ENCODE results near the gene MRPL51. TPM values are rescaled to one million over a fixed set of nuclear protein-coding genes. Genes with fewer than 3 reads are reported as not detected.

MRPL51 gene
- total and polyA plus RNA-seq, 10 of the 15 experiments (the other 5 are each of a cell fraction or from before 2014, with no cell fraction given): 137 to 1,202 (median 267) TPM

DNA sequence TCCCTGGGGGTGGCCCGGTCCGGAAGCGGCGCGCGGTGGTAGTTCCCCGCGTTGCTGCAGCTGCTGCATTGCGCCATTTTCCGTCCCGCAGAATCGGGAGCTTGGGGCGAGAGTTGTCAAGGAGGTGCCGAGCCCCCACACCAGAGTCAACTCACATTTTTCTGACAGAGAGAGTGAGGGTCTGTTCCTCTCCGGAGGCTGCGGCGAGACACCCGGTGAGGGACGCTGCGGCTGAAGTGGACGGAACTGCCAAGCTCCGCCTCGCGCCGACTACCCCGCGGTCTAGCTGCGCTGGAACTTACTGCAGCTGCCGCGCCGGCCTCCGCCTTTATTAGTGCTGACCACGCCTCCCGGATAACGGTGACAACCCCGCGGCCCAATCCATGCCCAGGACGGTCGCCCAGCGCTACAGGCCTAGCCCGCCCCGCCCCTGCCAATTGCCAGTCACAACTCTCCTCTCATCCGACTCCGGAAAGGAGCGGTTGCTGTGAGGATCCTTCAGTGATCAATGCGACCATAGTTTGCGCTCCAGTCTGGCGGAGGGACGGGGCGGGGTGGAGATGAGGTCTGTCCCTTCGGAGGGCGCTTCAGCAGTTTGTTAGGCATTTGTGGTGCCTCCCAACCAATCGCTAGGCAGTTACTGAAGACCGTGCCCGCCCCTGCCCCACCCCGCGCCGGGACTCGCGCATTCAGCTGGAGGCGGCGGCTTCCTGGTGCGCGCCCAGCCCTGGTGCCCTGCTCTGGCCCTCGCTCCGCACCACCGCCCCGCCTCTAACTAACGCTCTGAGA is 22.5 kb downstream of the MRPL51 start, which contains the start of gene VAMP1 (continued):
- TF ChIP-seq EP300 (IDR thresholded peaks at IDR 0.05; ENCODE audit: borderline replicate concordance in 1 of 2, control insufficient read depth in 1 of 2, low read depth in 2 of 2, low read length in 2 of 2): no peak
- TF ChIP-seq, protein P1, sequence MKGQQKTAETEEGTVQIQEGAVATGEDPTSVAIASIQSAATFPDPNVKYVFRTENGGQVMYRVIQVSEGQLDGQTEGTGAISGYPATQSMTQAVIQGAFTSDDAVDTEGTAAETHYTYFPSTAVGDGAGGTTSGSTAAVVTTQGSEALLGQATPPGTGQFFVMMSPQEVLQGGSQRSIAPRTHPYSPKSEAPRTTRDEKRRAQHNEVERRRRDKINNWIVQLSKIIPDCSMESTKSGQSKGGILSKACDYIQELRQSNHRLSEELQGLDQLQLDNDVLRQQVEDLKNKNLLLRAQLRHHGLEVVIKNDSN (IDR thresholded peaks at IDR 0.05; ENCODE audit: borderline replicate concordance, extremely low read length, insufficient read depth, low read depth, low read length): no peak
- TF ChIP-seq PML (IDR thresholded peaks at IDR 0.05; ENCODE audit: low read length): peak; percentile 99
- TF ChIP-seq, protein P2, sequence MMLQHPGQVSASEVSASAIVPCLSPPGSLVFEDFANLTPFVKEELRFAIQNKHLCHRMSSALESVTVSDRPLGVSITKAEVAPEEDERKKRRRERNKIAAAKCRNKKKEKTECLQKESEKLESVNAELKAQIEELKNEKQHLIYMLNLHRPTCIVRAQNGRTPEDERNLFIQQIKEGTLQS (IDR thresholded peaks at IDR 0.05; ENCODE audit: borderline replicate concordance, extremely low read depth, low read depth, low read length): no peak
- TF ChIP-seq SUPT20H (IDR thresholded peaks at IDR 0.05; ENCODE audit: borderline replicate concordance, control insufficient read depth, low read depth, low read length): no peak
- TF ChIP-seq, protein P3, sequence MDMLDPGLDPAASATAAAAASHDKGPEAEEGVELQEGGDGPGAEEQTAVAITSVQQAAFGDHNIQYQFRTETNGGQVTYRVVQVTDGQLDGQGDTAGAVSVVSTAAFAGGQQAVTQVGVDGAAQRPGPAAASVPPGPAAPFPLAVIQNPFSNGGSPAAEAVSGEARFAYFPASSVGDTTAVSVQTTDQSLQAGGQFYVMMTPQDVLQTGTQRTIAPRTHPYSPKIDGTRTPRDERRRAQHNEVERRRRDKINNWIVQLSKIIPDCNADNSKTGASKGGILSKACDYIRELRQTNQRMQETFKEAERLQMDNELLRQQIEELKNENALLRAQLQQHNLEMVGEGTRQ (IDR thresholded peaks at IDR 0.05; ENCODE audit: borderline replicate concordance, low read depth, low read length): no peak
- TF ChIP-seq JUND (IDR thresholded peaks at IDR 0.05; ENCODE audit: low read depth, low read length): no peak
- TF ChIP-seq, protein P4, sequence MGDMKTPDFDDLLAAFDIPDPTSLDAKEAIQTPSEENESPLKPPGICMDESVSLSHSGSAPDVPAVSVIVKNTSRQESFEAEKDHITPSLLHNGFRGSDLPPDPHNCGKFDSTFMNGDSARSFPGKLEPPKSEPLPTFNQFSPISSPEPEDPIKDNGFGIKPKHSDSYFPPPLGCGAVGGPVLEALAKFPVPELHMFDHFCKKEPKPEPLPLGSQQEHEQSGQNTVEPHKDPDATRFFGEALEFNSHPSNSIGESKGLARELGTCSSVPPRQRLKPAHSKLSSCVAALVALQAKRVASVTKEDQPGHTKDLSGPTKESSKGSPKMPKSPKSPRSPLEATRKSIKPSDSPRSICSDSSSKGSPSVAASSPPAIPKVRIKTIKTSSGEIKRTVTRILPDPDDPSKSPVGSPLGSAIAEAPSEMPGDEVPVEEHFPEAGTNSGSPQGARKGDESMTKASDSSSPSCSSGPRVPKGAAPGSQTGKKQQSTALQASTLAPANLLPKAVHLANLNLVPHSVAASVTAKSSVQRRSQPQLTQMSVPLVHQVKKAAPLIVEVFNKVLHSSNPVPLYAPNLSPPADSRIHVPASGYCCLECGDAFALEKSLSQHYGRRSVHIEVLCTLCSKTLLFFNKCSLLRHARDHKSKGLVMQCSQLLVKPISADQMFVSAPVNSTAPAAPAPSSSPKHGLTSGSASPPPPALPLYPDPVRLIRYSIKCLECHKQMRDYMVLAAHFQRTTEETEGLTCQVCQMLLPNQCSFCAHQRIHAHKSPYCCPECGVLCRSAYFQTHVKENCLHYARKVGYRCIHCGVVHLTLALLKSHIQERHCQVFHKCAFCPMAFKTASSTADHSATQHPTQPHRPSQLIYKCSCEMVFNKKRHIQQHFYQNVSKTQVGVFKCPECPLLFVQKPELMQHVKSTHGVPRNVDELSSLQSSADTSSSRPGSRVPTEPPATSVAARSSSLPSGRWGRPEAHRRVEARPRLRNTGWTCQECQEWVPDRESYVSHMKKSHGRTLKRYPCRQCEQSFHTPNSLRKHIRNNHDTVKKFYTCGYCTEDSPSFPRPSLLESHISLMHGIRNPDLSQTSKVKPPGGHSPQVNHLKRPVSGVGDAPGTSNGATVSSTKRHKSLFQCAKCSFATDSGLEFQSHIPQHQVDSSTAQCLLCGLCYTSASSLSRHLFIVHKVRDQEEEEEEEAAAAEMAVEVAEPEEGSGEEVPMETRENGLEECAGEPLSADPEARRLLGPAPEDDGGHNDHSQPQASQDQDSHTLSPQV (IDR thresholded peaks at IDR 0.05): no peak
- TF ChIP-seq, protein P5, sequence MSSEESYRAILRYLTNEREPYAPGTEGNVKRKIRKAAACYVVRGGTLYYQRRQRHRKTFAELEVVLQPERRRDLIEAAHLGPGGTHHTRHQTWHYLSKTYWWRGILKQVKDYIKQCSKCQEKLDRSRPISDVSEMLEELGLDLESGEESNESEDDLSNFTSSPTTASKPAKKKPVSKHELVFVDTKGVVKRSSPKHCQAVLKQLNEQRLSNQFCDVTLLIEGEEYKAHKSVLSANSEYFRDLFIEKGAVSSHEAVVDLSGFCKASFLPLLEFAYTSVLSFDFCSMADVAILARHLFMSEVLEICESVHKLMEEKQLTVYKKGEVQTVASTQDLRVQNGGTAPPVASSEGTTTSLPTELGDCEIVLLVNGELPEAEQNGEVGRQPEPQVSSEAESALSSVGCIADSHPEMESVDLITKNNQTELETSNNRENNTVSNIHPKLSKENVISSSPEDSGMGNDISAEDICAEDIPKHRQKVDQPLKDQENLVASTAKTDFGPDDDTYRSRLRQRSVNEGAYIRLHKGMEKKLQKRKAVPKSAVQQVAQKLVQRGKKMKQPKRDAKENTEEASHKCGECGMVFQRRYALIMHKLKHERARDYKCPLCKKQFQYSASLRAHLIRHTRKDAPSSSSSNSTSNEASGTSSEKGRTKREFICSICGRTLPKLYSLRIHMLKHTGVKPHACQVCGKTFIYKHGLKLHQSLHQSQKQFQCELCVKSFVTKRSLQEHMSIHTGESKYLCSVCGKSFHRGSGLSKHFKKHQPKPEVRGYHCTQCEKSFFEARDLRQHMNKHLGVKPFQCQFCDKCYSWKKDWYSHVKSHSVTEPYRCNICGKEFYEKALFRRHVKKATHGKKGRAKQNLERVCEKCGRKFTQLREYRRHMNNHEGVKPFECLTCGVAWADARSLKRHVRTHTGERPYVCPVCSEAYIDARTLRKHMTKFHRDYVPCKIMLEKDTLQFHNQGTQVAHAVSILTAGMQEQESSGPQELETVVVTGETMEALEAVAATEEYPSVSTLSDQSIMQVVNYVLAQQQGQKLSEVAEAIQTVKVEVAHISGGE (CRISPR knock-in tag; IDR thresholded peaks at IDR 0.05): no peak
- peak; percentile 79; the same call in 1 of the 2 replicates for TF ChIP-seq ZBED1 (IDR thresholded peaks at IDR 0.05; ENCODE audit: borderline replicate concordance)
- TF ChIP-seq NFIC (IDR thresholded peaks at IDR 0.05; ENCODE audit: low read depth, low read length): no peak
- TF ChIP-seq, protein P6, sequence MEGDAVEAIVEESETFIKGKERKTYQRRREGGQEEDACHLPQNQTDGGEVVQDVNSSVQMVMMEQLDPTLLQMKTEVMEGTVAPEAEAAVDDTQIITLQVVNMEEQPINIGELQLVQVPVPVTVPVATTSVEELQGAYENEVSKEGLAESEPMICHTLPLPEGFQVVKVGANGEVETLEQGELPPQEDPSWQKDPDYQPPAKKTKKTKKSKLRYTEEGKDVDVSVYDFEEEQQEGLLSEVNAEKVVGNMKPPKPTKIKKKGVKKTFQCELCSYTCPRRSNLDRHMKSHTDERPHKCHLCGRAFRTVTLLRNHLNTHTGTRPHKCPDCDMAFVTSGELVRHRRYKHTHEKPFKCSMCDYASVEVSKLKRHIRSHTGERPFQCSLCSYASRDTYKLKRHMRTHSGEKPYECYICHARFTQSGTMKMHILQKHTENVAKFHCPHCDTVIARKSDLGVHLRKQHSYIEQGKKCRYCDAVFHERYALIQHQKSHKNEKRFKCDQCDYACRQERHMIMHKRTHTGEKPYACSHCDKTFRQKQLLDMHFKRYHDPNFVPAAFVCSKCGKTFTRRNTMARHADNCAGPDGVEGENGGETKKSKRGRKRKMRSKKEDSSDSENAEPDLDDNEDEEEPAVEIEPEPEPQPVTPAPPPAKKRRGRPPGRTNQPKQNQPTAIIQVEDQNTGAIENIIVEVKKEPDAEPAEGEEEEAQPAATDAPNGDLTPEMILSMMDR (IDR thresholded peaks at IDR 0.05 in 2 of 3, conservative IDR thresholded peaks at IDR 0.05 in 1 of 3; ENCODE audit: control insufficient read depth in 2 of 3, extremely low read depth in 1 of 3, insufficient read depth in 1 of 3, low read depth in 3 of 3, low read length in 3 of 3): no peak
- peak; percentile 54; the same call in 1 of the 2 replicates for TF ChIP-seq IKZF1 (conservative IDR thresholded peaks at IDR 0.05)

All from GM12878 (cell line).